HTERT RPE-1 (cell line): ENCODE results near the gene AKAP4.

Experiments used
- in situ Hi-C: fragments of 300-500 bp; cut with MboI; formaldehyde crosslinking; loops from 4 replicates; pipeline ENCODE4 v1.14.3; 2020; ENCODE audit warnings: low sequenced_read_pairs

AKAP4 gene, protein sequence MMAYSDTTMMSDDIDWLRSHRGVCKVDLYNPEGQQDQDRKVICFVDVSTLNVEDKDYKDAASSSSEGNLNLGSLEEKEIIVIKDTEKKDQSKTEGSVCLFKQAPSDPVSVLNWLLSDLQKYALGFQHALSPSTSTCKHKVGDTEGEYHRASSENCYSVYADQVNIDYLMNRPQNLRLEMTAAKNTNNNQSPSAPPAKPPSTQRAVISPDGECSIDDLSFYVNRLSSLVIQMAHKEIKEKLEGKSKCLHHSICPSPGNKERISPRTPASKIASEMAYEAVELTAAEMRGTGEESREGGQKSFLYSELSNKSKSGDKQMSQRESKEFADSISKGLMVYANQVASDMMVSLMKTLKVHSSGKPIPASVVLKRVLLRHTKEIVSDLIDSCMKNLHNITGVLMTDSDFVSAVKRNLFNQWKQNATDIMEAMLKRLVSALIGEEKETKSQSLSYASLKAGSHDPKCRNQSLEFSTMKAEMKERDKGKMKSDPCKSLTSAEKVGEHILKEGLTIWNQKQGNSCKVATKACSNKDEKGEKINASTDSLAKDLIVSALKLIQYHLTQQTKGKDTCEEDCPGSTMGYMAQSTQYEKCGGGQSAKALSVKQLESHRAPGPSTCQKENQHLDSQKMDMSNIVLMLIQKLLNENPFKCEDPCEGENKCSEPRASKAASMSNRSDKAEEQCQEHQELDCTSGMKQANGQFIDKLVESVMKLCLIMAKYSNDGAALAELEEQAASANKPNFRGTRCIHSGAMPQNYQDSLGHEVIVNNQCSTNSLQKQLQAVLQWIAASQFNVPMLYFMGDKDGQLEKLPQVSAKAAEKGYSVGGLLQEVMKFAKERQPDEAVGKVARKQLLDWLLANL

DNA sequence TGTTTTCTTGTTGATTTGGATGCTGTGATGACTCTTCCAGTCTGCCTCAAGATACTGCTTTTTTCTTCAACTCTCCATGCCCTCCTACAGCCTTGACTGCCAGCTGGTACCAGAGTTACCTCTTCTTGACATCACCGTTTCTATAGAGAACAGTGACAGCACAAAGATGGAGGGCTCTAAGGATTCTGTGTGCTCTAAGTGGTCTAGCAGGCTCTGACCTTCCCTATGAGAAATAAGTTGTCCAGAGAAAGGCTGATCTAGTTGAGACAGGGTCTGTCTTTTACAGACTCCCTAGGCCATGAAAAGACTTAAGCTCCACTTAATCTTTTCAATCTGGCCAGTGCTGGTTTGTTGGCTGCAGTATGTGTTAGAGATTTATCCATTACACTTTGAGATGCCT, at the start of gene AKAP4:
Gene AKAP4, minus strand, starts transcription at position 101 of the 400 bp plus-strand sequence. CDS start 118 bp downstream, outside the sequence.
- in situ Hi-C loops = no loop called here

DNA sequence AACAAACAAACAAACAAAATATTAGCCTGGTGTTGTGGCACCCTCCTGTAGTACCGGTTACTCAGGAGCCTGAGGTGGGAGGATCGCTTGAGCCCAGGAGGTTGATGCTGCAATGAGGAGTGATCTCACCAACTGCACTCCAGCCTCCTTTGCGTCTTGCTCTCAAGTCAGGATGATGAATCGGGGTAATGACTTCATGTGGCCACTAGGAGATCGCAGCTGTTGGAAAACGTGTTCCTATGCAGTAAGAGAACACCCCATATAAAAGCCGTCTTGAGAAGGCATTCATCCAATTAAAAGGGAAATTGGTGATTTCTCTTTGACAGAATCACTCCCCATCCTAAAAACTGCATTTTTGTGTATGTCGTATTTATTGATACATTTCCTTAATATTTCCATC, 10.7 kb upstream of the AKAP4 start:
- in situ Hi-C loops = no loop called here

- in situ Hi-C loops = no loop called here
Measured at GRCh38 chrX:50206753-50207152, 5.9 kb upstream of the AKAP4 start.

- in situ Hi-C loops = no loop called here
Measured at GRCh38 chrX:50204364-50204899, 3.6 kb upstream of the AKAP4 start, which contains the start of gene CCNB3. Gene CCNB3 (plus strand): TSS chrX:50204765. CDS start chrX:50285164, 80,399 bp downstream.

DNA sequence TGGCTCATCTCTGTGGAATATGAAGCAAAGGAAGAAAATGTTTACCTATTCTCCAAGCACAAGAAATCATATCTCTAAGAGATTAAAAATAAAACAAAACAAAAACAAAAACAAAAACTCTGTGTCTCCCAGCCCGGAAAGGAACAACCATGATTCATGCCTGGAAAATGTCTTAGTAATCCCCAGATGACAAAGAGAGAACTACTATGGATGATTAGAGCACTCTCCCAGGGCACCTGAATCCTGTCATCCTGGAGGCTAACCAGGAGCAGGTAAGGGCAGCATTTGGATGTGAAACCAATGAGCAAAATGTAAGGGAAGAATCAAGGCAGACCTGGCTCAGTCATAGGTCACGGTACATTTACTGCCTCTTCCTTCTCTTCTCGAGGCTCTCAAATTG, 1.7 kb upstream of the AKAP4 start:
- in situ Hi-C loops = no loop called here

DNA sequence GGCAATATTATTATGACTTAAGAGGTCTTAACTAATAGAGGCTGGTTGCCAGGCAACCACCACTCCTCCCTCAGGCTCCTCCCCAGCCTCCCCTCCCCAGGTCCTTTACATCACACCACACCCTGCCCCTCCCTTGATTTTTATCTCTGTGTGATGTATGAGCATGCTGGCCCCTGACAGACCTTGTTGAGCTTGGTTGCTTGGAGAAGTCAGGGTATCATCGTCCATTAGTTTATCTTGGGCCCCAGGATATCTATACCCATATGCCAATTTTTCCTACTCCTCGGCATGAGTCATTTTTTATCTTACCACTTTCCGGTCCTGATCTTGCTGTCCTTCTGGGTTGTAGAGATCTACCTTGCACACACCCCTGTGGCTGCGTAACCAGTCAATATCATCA, 2.5 kb downstream of the AKAP4 start:
- in situ Hi-C loops = no loop called here

GRCh38 chrX:50188859-50189600, 11.8 kb downstream of the AKAP4 start:
- in situ Hi-C loops = no loop called here

DNA sequence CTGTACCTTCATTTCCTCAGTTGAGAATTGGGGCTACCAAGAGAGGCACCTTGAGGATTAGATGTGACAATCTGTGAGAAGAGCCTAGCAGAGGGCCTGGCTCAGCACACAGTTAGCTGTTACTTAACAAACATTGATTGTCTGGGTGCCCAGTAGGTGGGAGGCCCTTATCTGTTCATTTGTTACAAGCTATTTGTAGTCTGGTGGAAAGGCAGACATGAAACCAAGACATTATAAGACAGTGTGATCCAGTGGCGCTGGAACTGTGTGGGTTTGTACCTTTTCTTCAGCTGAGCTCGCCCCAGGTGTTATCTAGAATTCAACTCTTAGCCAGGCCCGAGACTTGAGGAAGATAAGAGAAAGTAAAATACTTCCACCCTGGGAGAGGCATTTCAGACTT, 16.9 kb downstream of the AKAP4 start:
- in situ Hi-C loops = no loop called here

GRCh38 chrX:50180073-50180940, 20.5 kb downstream of the AKAP4 start:
- in situ Hi-C loops = no loop called here

DNA sequence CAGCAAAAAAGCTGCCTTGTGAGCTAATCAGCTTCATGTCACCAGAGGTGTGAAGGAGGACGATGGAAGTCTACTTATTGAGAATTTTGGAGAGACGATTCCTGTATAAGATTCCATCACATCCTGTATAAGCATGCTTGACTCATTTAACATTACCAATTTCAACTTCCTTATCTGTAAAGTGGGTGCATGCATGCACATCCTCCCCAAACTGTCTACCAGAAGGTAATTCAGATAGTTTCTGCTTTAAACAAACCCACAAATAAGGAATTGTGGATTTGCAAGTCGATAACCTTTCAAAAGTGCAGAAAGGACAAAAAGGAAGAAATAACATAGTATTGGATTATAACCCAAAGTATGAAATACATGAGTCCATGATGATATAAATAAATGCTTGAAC, 31.1 kb downstream of the AKAP4 start:
- in situ Hi-C loops = no loop called here

- in situ Hi-C loops = no loop called here
Measured at GRCh38 chrX:50168241-50168687, 32.5 kb downstream of the AKAP4 start.

- in situ Hi-C loops = no loop called here
Measured at GRCh38 chrX:50167366-50167765, 33.4 kb downstream of the AKAP4 start.

DNA sequence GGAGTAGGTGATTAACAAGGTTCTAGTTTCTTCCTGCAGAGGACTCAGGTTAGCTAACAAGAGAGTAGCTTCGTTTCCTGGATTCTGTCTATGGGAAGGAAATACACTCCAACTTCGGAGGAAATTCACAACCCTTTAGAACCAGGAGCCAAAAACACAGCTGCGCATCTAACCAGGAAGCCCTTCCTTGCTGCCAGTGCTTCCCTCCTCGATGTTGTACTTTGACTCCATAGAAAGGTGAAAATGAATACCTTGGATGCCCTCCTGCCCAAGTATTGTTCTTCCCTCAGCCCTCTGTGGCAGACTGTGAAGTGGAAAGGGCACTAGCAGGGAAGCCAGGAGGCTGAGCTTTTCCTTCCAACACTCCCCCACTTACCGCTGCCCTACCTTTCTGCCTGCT, 35.1 kb downstream of the AKAP4 start:
- in situ Hi-C loops = no loop called here

DNA sequence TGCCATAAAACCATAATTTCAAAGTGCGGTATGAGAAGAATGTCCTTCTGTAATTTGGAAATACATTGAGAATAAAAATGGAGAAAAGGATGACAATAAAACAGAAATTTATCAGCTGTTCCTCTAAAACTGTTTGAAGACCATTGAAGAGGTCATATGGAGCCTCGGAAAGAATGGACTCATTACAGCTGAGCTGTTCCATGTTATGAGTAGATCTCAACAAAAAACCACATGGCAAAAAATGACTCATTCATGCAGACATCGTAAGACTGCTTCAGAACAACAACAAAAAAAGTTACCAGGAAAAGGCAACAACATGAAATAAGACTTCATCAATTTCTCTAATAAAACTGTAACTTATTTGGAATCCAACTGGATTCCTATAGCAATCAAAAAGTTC, 39.7 kb downstream of the AKAP4 start:
- in situ Hi-C loops = no loop called here

GRCh38 chrX:50158593-50158992, 42.2 kb downstream of the AKAP4 start:
- in situ Hi-C loops = no loop called here

- in situ Hi-C loops = no loop called here
Measured at GRCh38 chrX:50157545-50158135, 43.2 kb downstream of the AKAP4 start.

DNA sequence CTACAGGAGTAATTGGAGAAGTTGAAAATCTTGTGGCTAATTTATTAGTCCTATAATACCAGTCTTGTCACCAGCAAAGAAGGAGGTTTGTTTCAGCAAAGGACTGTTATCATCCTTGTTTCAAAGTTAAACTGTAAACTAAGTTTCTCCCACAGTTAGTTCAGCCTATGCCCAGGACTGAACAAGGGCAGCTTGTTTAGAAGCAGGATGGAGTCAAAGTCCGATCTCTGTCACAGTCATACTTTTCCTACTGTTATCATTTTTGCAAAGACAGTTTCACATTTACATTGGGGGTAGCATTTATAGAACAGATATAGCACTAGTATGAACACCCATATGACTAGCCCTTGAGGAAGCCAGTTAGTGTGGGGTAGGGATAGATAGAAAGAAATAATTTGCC, 46.4 kb downstream of the AKAP4 start:
- in situ Hi-C loops = no loop called here

- in situ Hi-C loops = no loop called here
Measured at GRCh38 chrX:50152456-50152855, 48.4 kb downstream of the AKAP4 start.

- in situ Hi-C loops = no loop called here
Measured at GRCh38 chrX:50147972-50148371, 52.8 kb downstream of the AKAP4 start.
